Measurements from ENCODE around the gene SEPTIN3. TPM values are rescaled to one million over a fixed set of nuclear protein-coding genes. Genes with fewer than 3 reads are reported as not detected.

The SEPTIN3 gene
- total and polyA plus RNA-seq, 2 of the 8 experiments (the other 6 are each of a cell fraction or from before 2014, with no cell fraction given), result 38.9 to 52.9 TPM

DNA sequence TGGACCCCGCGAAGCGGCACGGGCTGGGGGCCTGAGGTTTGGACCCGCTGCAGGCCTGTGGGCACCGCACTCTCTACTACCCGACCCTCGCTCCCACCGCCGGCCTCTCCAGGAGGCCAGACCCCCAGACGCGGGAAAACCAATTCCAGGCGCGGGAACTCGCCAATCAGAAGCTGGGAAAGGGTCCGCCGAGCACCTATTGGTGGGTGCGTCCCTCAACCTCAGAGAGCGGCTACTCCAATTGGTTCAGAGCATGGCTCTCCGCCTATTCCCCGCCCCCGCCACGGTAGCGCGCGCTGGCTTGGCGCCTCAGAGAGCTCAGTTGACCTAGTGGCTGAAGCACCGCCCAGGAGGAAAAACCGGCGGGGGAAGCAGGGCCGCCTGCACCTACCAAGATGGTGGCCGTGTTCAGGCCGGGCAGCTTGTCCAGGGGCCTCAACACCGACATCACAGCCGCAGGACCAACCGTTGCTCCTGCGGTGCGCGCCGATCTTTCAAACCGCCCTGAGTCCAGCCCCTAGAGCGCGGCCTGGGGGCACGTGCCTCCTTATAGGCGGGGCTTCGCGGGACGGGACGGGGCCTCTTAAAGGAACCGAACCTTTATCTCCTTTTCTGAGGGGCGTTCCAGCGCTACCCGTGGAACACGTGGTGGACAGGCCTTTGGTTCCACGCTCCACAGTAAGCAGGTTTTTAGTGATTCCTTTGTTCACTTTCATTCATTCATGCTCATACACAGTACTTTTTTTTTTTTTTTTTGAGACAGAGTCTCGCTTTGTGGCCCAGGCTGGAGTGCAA is 22.4 kb upstream of the SEPTIN3 start, which contains the start of gene CENPM (continued):
- TF ChIP-seq POLR2AphosphoS5 (IDR thresholded peaks at IDR 0.05; ENCODE audit: low read depth, low read length) (no peak; the same call in 1 of the 2 replicates), KDM1A (IDR thresholded peaks at IDR 0.05; ENCODE audit: borderline replicate concordance, low read length) (peak; percentile 33; the same call in 1 of the 2 replicates), FOSL1 (IDR thresholded peaks at IDR 0.05; ENCODE audit: insufficient read depth, low read depth, low read length) (no peak), JUND (IDR thresholded peaks at IDR 0.05; ENCODE audit: low read length) (no peak), KDM5A (IDR thresholded peaks at IDR 0.05; ENCODE audit: low read length) (no peak), RFX5 (IDR thresholded peaks at IDR 0.05; ENCODE audit: borderline replicate concordance, low read depth, low read length) (no peak), EP300 (IDR thresholded peaks at IDR 0.05; ENCODE audit: borderline replicate concordance in 1 of 2, low read depth in 2 of 2, low read length in 2 of 2) (no peak), TCF12 (IDR thresholded peaks at IDR 0.05; ENCODE audit: low read depth, low read length) (no peak), HDAC2 (IDR thresholded peaks at IDR 0.05; ENCODE audit: borderline replicate concordance in 1 of 2, low read depth in 2 of 2, low read length in 2 of 2) (no peak; a peak in 2 of 4 replicates), CBX8 (IDR thresholded peaks at IDR 0.05; ENCODE audit: borderline replicate concordance, low read depth, low read length) (no peak), GTF2F1 (IDR thresholded peaks at IDR 0.05; ENCODE audit: borderline replicate concordance, low read depth, low read length) (no peak), CBX5 (IDR thresholded peaks at IDR 0.05; ENCODE audit: low read depth, low read length) (no peak), TBP (IDR thresholded peaks at IDR 0.05; ENCODE audit: low read depth, low read length) (peak; percentile 46; the same call in 1 of the 2 replicates), SP1 (IDR thresholded peaks at IDR 0.05; ENCODE audit: low read depth, low read length) (peak; percentile 98), TEAD4 (IDR thresholded peaks at IDR 0.05; ENCODE audit: low read depth, low read length) (no peak), SIN3A (conservative IDR thresholded peaks at IDR 0.05 in 1 of 2, IDR thresholded peaks at IDR 0.05 in 1 of 2; ENCODE audit: low read depth in 1 of 2, low read length in 2 of 2) (no peak), HDAC6 (IDR thresholded peaks at IDR 0.05; ENCODE audit: low read depth, low read length) (no peak), RAD21 (IDR thresholded peaks at IDR 0.05 in 1 of 2, conservative IDR thresholded peaks at IDR 0.05 in 1 of 2; ENCODE audit: low read depth in 2 of 2, low read length in 2 of 2) (no peak), SIRT6 (IDR thresholded peaks at IDR 0.05; ENCODE audit: low read length) (no peak), CHD1 (IDR thresholded peaks at IDR 0.05; ENCODE audit: low read depth, low read length) (no peak), BRCA1 (IDR thresholded peaks at IDR 0.05; ENCODE audit: low read depth, low read length) (no peak), ASH2L (IDR thresholded peaks at IDR 0.05; ENCODE audit: low read length) (no peak)
- TF ChIP-seq, protein P1, sequence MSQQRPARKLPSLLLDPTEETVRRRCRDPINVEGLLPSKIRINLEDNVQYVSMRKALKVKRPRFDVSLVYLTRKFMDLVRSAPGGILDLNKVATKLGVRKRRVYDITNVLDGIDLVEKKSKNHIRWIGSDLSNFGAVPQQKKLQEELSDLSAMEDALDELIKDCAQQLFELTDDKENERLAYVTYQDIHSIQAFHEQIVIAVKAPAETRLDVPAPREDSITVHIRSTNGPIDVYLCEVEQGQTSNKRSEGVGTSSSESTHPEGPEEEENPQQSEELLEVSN (IDR thresholded peaks at IDR 0.05), result peak; percentile 93
